GM20431 (cell line): ENCODE measurements around the gene SPRN.

Source experiments
- in situ Hi-C: fragments of 300-500 bp; cut with MseI, MboI; formaldehyde crosslinking; loops from one replicate; pipeline ENCODE4 v1.15.0; 2020; ENCODE audit warnings: low sequenced_read_pairs; ENCODE audit not compliant: unreplicated experiment

The SPRN gene

GRCh38 chr10:133457100-133457841 lies 32.8 kb upstream of the SPRN start:
- in situ Hi-C loops = no loop called here

- in situ Hi-C loops = no loop called here
Observed at GRCh38 chr10:133456041-133456951, 31.9 kb upstream of the SPRN start.

GRCh38 chr10:133455611-133456031 lies 31.2 kb upstream of the SPRN start:
- in situ Hi-C loops = no loop called here

GRCh38 chr10:133455196-133455595 lies 30.8 kb upstream of the SPRN start:
- in situ Hi-C loops = no loop called here

GRCh38 chr10:133454204-133454893 lies 29.9 kb upstream of the SPRN start:
- in situ Hi-C loops = no loop called here

- in situ Hi-C loops = no loop called here
Observed at GRCh38 chr10:133453516-133454203, 29.2 kb upstream of the SPRN start, which contains the start of gene SCART1. SCART1 (plus strand) TSS chr10:133453945; CDS start chr10:133453998, 53 bp downstream.

GRCh38 chr10:133452453-133452852 lies 28.0 kb upstream of the SPRN start:
- in situ Hi-C loops = no loop called here

GRCh38 chr10:133451346-133451745 lies 26.9 kb upstream of the SPRN start:
- in situ Hi-C loops = no loop called here

GRCh38 chr10:133448120-133448519 lies 23.7 kb upstream of the SPRN start:
- in situ Hi-C loops = no loop called here

GRCh38 chr10:133446979-133447378 lies 22.6 kb upstream of the SPRN start:
- in situ Hi-C loops = no loop called here

GRCh38 chr10:133445751-133446708 lies 21.6 kb upstream of the SPRN start:
- in situ Hi-C loops = no loop called here

GRCh38 chr10:133445268-133445732 lies 20.9 kb upstream of the SPRN start:
- in situ Hi-C loops = no loop called here

GRCh38 chr10:133444342-133445267 lies 20.2 kb upstream of the SPRN start:
- in situ Hi-C loops = no loop called here

GRCh38 chr10:133442967-133443924 lies 18.8 kb upstream of the SPRN start:
- in situ Hi-C loops = no loop called here

- in situ Hi-C loops = no loop called here
Observed at GRCh38 chr10:133442191-133442966, 18.0 kb upstream of the SPRN start.

- in situ Hi-C loops = no loop called here
Observed at GRCh38 chr10:133441780-133442179, 17.4 kb upstream of the SPRN start.
